COLO668 (cell line): Measurements from ENCODE around the gene TET2.

Experiments
- DNase-seq: peaks from one replicate; lab custom pipeline; 2025; ENCODE audit not compliant: unreplicated experiment; lab: John Stamatoyannopoulos, UW

TET2 gene

DNA sequence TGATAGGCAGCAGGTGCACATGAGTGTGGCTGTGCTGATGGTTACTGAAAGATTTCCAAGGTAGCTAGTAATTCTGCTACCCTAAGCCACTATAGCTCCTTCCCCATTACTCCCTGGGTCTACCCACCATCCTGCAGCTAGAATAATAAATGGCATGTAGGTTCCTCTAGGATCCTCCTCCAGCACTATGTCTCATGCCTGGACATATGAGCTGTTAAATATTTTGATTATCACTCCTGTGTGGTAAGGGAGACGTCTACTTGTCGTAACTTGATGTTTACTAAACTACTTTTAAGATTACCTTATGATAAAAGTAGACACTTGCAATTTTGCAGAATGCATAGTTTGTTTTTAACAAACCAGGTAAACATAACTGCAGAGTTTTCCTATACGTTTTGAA is 35.5 kb downstream of the TET2 start:
- DNase-seq = no peak

DNA sequence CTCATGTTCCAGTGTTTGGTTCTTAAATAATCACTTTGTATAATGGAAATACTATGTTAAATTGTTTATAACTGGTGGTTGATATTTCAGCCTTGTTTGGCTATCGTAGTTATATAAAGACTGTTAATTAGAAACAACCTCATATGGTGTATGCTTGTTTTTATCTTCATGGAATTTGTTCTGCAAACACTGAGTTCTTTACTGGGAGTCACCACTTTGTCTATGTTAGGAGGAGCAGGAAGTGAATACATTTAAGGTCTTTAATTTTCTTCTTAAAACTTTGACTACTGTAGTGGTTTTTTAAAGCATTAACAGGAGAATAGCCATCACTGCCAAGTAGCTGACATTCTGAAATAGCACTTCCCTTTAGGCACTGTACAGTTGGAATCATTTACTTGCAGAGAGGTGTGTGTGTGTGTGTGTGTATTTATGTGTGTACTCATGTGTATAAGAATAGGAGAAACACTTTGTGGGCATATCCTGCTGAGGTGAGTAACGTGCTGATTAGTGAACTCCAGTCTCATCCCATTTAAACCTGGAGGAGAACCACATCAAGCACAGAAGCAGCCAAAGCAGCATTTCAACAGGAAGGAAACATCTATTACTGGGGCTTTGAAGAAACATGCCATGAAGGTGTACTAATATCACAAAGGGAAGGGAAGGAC is 37.8 kb downstream of the TET2 start:
- no peak for DNase-seq

DNA sequence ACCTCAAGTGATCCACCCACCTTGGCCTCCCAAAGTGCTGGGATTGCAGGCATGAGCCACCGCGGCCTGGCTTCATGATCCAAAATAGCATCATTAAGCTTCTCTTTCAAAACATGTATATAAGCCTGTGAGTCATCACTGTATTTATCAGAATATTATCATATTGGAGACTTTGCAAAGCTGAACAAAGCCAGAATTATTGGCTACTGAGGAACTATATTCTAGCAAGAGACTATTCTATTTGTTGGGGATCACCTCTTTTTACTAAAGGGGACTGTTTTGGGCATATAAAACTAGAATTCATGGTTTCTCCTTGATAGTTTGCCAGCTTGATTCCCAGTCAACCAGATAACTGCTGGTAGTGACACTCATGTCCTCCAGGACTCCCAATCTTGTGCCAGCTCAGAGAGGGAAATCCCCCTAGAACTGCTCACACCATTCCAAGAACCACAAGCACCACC is 40.1 kb downstream of the TET2 start:
- no peak for DNase-seq

DNA sequence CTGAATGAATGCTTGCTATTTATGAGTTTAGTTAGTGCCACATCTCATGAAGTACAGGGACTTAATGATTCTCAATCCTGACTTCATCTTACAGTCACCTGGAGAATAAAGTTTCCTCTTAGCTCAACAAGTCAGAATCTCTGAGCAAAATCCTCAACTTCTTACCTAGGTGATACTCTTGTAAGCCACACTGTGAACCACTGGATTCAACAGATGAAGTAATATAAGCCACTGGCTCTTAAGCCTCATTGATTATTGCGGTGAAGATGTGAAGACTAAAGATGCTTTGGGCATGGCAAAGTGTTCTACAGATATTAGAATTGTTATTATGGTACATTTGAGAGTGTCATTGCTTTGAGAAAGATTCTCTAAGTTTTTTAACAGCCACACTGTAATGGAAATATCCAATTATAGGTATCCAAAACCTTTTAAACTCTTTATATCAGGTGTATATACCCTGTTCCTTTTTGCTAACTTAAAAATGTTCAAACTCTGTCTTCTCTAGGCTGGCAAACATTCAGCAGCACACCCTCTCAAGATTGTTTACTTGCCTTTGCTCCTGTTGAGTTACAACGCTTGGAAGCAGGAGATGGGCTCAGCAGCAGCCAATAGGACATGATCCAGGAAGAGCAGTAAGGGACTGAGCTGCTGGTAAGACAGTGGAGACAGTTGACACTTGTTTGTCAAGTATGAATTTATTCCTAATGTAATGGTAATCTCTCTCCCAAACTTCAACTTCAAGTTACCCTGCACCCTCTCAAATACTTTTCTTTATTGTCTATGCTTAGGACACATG is 43.4 kb downstream of the TET2 start:
- no peak for DNase-seq

- no peak for DNase-seq
These were observed 45.0 kb downstream of the TET2 start for GRCh38 chr4:105191621-105192210.

GRCh38 chr4:105192474-105192873 is 45.8 kb downstream of the TET2 start:
- no peak for DNase-seq

DNA sequence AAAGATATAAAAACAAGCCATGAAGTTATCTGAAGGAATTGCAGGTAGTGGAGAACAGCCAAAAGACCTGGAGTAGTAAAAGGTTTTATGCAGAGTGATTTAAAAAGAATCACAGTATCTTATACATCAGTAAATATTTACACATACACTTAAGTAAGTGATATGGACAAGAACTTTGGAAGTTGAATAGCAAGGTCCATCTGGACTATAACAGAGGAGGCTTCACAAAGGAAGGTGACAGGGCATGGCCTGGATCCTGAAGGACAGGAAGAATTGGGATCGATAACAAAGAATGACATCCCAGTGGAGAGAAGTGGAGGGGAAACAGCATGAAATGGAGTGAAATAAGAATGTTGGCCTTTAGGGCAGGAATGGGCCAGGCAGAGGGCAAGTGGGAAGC is 46.2 kb downstream of the TET2 start:
- no peak for DNase-seq

DNA sequence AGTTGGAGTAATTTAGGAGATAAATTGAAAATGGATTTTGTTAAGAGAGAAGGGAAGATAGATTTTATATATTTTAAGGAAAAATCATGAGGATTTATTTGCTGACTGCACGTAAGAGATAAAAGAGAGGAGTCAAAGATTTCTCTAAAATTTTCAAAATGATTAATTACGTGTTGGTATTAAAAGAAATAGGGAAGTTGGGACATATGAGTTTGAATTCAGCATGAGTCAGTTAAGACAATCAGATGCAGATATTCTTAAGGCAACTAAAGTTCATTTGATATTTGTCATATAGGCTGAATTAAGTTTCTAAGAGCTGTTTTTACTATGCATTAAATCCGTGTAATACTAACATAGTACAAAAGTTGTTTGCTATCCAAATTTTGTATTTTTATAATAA is 46.9 kb downstream of the TET2 start:
- no peak for DNase-seq

GRCh38 chr4:105194328-105195231 is 47.9 kb downstream of the TET2 start:
- DNase-seq = no peak

- DNase-seq = no peak
These were observed 50.0 kb downstream of the TET2 start for GRCh38 chr4:105196523-105197145.

DNA sequence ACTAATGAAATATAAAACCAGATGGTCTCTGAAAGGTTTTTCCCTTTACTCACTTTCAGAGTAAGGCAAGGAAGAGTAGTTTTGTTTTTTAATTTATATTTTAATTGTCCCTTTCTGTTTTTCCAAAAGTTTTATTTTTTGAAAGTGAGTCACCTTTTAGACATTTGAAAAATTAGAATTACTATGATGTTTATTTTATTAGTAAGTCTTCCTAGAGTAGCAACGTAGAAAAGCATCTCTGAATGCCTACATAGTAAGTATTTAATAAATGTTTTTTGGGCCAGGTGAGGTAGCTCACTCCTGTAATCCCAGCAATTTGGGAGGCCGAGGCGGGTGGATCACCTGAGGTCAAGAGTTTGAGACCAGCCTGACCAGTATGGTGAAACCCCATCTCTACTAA is 51.1 kb downstream of the TET2 start:
- no peak for DNase-seq

- no peak for DNase-seq
These were observed 51.9 kb downstream of the TET2 start for GRCh38 chr4:105198541-105198940.

DNA sequence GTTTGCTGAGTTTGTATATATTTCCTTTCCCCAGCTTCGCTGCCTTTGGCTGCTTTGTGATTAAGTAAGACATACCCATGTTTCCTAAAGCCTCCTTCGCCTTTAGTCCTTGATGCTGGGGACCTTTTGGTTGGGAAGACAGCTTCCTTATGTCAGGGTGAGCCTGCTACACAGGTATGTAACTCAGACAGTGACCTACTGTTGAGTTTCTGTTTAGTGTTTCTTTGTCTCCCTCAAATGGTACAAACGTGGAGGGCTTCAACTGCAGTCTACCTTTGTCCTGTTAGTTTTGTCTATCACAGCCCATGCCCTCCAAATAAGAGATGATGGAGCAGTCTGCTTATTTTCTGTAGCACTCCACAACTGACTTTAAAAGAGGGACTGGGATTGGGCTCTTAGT is 59.5 kb downstream of the TET2 start:
- no peak for DNase-seq

DNA sequence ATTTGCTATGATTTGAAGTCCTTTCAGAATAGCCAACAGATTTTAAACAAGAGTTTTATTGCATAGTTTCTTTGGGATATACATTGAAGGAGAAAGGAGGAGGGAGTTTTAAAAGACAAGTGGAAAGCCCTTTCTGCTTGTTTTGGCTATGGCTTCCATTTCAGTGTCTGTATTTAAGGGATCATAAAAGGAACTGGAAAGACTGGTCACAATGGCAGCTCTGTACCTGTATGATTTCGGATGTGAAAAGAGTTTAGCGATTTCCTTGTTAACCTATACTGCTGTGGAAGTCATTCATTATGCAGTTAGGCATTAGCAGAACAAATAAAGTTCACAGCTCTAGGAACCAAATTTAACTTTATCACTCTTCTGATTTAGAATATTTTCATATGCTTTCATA is 60.7 kb downstream of the TET2 start:
- no peak for DNase-seq

DNA sequence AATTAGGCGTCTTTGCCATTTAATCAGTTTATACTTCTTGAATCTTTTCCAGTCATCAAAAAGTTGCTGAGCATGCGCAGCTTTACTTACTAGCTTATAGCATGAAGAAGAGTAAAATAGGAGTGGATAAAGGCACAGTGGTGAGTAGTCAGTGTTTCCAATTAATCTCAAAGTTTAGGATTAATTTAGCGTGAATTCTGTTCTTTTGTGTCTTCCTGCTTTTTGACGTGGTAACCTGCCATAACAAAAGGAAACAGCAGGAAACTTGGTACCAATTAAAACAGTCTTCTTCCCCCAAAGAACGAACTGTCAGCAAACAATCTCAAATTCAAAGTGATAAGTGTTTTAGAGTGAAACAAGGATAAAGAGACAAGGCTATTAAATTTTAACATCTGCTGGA is 61.9 kb downstream of the TET2 start:
- DNase-seq = no peak

- DNase-seq = no peak
These were observed 64.2 kb downstream of the TET2 start for GRCh38 chr4:105210916-105211315.

GRCh38 chr4:105215609-105216313 is 69.1 kb downstream of the TET2 start:
- no peak for DNase-seq

GRCh38 chr4:105225500-105225899 is 78.8 kb downstream of the TET2 start:
- DNase-seq = no peak

GRCh38 chr4:105227054-105227453 is 80.4 kb downstream of the TET2 start:
- DNase-seq = no peak

DNA sequence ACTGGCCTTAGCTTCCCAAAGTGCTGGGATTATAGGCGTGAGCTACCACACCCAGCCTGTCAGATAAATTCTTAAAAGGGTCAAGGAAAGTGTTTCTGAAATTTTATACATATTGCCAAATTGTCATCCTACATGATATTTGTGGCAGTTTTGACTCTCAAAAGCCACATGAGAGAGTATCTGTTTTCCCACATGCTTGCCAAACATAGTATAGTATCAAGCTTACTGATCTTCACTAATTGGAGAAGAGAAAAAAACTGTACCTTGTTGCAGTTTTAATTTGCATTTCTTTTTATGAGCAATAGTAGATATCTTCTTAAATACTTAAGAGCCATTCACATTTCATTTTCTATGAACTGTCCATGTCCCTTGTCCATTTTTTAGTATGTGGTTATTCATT is 83.6 kb downstream of the TET2 start:
- no peak for DNase-seq
